Fibroblast of lung (primary cell): ENCODE measurements around the gene SMR3A.

Experiments
- CTCF ChIP-seq, 2 donors: IDR thresholded peaks in 1 of 2; conservative IDR thresholded peaks in 1 of 2; 1 replicate in 1 of 2; 2 replicates in 1 of 2; pipeline ENCODE4 v1.5.1; 2011 to 2012; ENCODE audit warnings: low read length in 2 of 2, control low read depth in 1 of 2, inconsistent platforms in 1 of 2, low read depth in 1 of 2, mild to moderate bottlenecking in 1 of 2
- EZH2 ChIP-seq: IDR thresholded peaks from 2 replicates; pipeline ENCODE4 v1.5.1; 2012; ENCODE audit warnings: low read length, control low read depth, mild to moderate bottlenecking; ENCODE audit errors: missing control alignments

- no peak for TF ChIP-seq CTCF (conservative IDR thresholded peaks at IDR 0.05 in 1 of 2, IDR thresholded peaks at IDR 0.05 in 1 of 2; ENCODE audit: low read depth in 1 of 2, low read length in 2 of 2)
- no peak for TF ChIP-seq EZH2
These were observed 3.4 kb downstream of the SMR3A start for GRCh38 chr4:70364002-70364401.
